Lung (tissue), 12 donors: ENCODE results near the gene ALDH4A1. TPM values are rescaled to one million over a fixed set of nuclear protein-coding genes. Genes with fewer than 3 reads are reported as not detected.

Experiments
- ATAC-seq: fragments of 200-7000 bp; cut with Tn5 transposase; one replicate; pipeline ENCODE4 v1.9.1; 2020; ENCODE audit warnings: moderate number of reproducible peaks; ENCODE audit not compliant: insufficient read depth, low FRiP score
- DNase-seq, 3 donors: peaks; one replicate each; pipeline ENCODE4 v3.0.0-alpha.2; 2013 to 2017
- H3K27ac ChIP-seq, 2 donors: one replicate each; pipeline ENCODE4 v1.5.1; 2013; ENCODE audit warnings: mild to moderate bottlenecking in 2 of 2, moderate library complexity in 2 of 2, control low read depth in 1 of 2, inconsistent platforms in 1 of 2, low read depth in 1 of 2, low read length in 1 of 2
- H3K27me3 ChIP-seq, 3 donors: one replicate each; pipeline ENCODE4 v1.5.1; 2013; ENCODE audit warnings: low read length in 2 of 3; ENCODE audit not compliant: control insufficient read depth in 3 of 3, insufficient read depth in 3 of 3
- H3K36me3 ChIP-seq, 4 donors: one replicate each; pipeline ENCODE4 v1.5.1; 2013; ENCODE audit warnings: low read length in 4 of 4, mild to moderate bottlenecking in 1 of 4, moderate library complexity in 1 of 4; ENCODE audit not compliant: control insufficient read depth in 4 of 4, insufficient read depth in 4 of 4
- H3K4me1 ChIP-seq, 5 donors: one replicate each; pipeline ENCODE4 v1.5.1; 2013; ENCODE audit warnings: low read length in 5 of 5, mild to moderate bottlenecking in 2 of 5, moderate library complexity in 1 of 5; ENCODE audit not compliant: control insufficient read depth in 5 of 5, insufficient read depth in 5 of 5
- H3K4me3 ChIP-seq: one replicate; pipeline ENCODE4 v1.5.1; 2013; ENCODE audit warnings: mild to moderate bottlenecking, control low read depth, moderate library complexity
- H3K9ac ChIP-seq, 2 donors: one replicate each; pipeline ENCODE4 v1.5.1; 2013; ENCODE audit warnings: low read length in 2 of 2, control low read depth in 1 of 2; ENCODE audit not compliant: insufficient read depth in 1 of 2
- H3K9me3 ChIP-seq, 4 donors: one replicate each; pipeline ENCODE4 v1.5.1; 2013; ENCODE audit warnings: low read length in 3 of 4, mild to moderate bottlenecking in 1 of 4, moderate library complexity in 1 of 4; ENCODE audit not compliant: control insufficient read depth in 4 of 4, insufficient read depth in 3 of 4
- WGBS, 2 donors: extraction: QIAGEN DNeasy Blood & Tissue Kit; methylation state at CpG; one replicate each; pipeline ENCODE4 v1.1.7; 2013; 5-methylcytosine and 5-hydroxymethylcytosine counted together
- polyA plus RNA-seq, 2 donors: library from polyadenylated mRNA; stranded (reverse); fragments of 200-250 nt; gene quantifications; one replicate each; pipeline ENCODE4 v1.2.1, GENCODE V29; 2013
- total RNA-seq, 2 donors: library from RNA; depleted of rRNA in 1 of 2; stranded (reverse); fragments of >200 nt in 1 of 2; gene quantifications; one replicate each; pipeline ENCODE4 v1.2.1, GENCODE V29; 2014 to 2021
- TF ChIP-seq, protein P1 (sequence below): IDR thresholded peaks from 2 replicates; pipeline ENCODE4 v1.5.1; 2012; ENCODE audit warnings: mild to moderate bottlenecking; ENCODE audit errors: control extremely low read depth, extremely low read depth
- donor health status: control.
- donor health status: control.
- donor health status: Bipolar disorder and iron deficiency.
- donor health status: healthy.
- donor health status: DM: yes; HTN: yes; CAD: no.

Gene ALDH4A1
- total and polyA plus RNA-seq, 4 donors = 6.4 to 16.3 (median 11.2) TPM

DNA sequence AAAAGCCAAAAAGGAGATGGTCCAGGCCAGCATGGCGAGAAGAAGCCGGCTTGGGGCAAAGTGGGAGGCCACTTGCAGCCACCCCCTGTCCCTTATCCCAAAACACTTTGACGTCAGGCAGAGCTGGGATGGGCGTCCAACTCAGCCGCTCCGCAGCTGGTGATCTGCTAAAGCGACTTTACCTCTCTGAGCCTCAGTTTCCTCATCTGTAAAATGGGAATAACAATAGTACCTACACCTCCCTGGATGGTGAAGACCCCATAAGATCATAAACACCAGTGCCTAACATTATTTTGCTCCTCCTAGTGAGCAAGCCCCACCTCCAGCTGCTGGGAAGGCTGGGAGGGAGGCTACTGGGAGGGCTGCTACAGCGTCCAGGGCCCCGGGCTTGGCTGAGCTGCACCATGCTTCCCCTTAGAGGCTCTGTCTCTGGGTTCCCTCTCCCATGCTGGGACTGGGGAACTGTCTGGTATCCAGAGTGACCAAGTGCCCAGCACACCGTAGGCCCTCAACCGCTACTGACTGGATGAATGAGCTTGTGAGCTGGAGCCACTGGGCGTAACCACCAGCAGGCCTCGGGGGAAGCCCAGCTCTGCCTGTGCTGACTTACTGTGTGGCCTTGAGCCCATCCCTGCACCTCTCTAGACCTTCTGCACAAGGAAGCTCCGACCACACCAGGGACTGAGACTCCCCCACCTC is 35.8 kb upstream of the ALDH4A1 start:
- Histone ChIP-seq H3K4me1 (peaks cover 2 to 44% (median 34%) of the 10 kb centered on the region in 5 donors), H3K9ac (no peak overlapping the region), H3K36me3 (peaks cover 0 to 2% (median 0%) of the 10 kb centered on the region in 4 donors), H3K4me3 (no peak overlapping the region), H3K27ac (no peak overlapping the region), H3K27me3 (no peaks in the 10 kb centered on the region), H3K9me3 (no peaks in the 10 kb centered on the region)
- ATAC-seq (no peak), DNase-seq (no peak)
- TF ChIP-seq, protein P1, sequence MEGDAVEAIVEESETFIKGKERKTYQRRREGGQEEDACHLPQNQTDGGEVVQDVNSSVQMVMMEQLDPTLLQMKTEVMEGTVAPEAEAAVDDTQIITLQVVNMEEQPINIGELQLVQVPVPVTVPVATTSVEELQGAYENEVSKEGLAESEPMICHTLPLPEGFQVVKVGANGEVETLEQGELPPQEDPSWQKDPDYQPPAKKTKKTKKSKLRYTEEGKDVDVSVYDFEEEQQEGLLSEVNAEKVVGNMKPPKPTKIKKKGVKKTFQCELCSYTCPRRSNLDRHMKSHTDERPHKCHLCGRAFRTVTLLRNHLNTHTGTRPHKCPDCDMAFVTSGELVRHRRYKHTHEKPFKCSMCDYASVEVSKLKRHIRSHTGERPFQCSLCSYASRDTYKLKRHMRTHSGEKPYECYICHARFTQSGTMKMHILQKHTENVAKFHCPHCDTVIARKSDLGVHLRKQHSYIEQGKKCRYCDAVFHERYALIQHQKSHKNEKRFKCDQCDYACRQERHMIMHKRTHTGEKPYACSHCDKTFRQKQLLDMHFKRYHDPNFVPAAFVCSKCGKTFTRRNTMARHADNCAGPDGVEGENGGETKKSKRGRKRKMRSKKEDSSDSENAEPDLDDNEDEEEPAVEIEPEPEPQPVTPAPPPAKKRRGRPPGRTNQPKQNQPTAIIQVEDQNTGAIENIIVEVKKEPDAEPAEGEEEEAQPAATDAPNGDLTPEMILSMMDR = no peak
- 90% methylated on average over 14 of the region's 14 CpGs for whole genome bisulfite sequencing, 2 donors

DNA sequence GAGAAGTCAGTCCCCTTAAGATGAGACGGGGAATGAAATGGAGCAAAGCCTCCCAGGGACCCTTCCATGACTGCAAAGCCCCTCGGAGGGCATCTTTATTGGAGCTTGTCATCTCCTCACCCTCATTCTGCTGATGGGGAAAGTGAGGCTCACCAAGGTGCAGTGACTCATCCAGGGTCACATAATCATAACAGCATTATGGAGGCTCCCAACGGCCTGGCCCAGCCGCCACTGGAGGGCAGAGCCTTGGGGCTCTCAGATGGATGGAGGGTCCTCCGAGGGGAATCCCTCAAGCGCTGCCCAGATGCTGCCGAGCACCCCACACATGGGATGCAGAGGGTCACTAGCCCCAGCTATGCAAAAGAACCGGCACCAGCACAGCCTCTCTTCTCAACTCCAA is 35.2 kb upstream of the ALDH4A1 start:
- DNase-seq (no peak), ATAC-seq (no peak)
- H3K4me3 ChIP-seq = no peak overlapping the region
- no peaks in the 10 kb centered on the region for H3K27me3 ChIP-seq
- TF ChIP-seq, protein P1 = no peak
- H3K36me3 ChIP-seq = no peaks in the 10 kb centered on the region
- peaks cover 2 to 50% (median 33%) of the 10 kb centered on the region in 5 donors for H3K4me1 ChIP-seq
- no peak overlapping the region for H3K27ac ChIP-seq
- H3K9me3 ChIP-seq = no peaks in the 10 kb centered on the region
- H3K9ac ChIP-seq = no peak overlapping the region
- WGBS, 2 donors = 93 to 94% methylated on average over 8 of the region's 8 CpGs

DNA sequence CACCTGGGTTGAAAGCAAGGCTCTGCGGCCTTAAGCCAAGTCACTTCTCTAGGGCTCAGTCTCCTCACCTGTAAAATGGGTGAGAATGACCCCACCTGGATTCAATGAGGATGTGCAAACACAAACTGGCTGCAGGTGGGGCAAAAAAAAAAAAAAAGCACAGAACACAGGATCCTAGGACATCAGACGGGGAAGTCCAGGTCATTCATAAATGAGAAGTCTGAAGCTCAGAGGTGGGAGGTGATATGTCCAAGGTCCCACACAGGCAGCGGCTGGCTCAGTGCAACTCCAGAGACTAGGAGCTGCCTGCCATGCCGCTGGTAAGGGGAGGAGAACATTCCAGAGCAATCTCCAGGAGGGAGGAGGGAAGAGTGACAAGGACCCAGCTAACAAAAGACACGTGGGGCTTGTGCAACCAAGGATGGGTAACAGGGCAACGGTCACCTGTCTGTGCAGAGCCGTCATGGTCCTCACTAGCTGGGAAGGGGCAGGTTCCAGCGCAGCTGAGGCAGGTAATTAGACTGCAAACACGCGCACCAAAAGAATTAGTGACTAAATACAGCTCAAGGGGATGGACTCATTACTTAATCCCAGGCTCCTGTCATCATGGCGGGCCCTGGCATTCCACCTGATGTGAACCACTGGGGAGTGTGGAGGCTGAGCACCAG is 34.6 kb upstream of the ALDH4A1 start:
- Histone ChIP-seq H3K9me3 (no peaks in the 10 kb centered on the region), H3K4me3 (no peak overlapping the region), H3K4me1 (peaks cover 2 to 45% (median 30%) of the 10 kb centered on the region in 5 donors), H3K9ac (no peak overlapping the region), H3K27me3 (no peaks in the 10 kb centered on the region), H3K27ac (no peak overlapping the region), H3K36me3 (no peaks in the 10 kb centered on the region)
- ATAC-seq (no peak), DNase-seq (no peak)
- TF ChIP-seq, protein P1 = no peak
- 82 to 87% methylated on average over 11 of the region's 11 CpGs for WGBS, 2 donors
